GM13977 (cell line): Measurements from ENCODE around the gene EIF3L.

Experiments used
- DNase-seq: peaks from one replicate; pipeline ENCODE4 v3.0.0; 2012; ENCODE audit warnings: low spot score
- CTCF ChIP-seq: IDR thresholded peaks from 2 replicates; pipeline ENCODE4 v1.5.1; 2012; ENCODE audit warnings: mild to moderate bottlenecking, control low read depth; ENCODE audit not compliant: insufficient read depth; ENCODE audit errors: extremely low read depth, missing control alignments
- in situ Hi-C: fragments of 300-500 bp; cut with MboI; formaldehyde crosslinking; loops from one replicate; pipeline ENCODE4 v1.12.0; 2022; ENCODE audit warnings: low sequenced_read_pairs, low pct_unique_long_range_greater_than_20kb, mixed read lengths, inconsistent platforms; ENCODE audit not compliant: unreplicated experiment

The EIF3L gene

GRCh38 chr22:37893583-37893983 lies 44.4 kb downstream of the EIF3L start:
- TF ChIP-seq CTCF = no peak
- DNase-seq = no peak
- in situ Hi-C loops = no loop called here

DNA sequence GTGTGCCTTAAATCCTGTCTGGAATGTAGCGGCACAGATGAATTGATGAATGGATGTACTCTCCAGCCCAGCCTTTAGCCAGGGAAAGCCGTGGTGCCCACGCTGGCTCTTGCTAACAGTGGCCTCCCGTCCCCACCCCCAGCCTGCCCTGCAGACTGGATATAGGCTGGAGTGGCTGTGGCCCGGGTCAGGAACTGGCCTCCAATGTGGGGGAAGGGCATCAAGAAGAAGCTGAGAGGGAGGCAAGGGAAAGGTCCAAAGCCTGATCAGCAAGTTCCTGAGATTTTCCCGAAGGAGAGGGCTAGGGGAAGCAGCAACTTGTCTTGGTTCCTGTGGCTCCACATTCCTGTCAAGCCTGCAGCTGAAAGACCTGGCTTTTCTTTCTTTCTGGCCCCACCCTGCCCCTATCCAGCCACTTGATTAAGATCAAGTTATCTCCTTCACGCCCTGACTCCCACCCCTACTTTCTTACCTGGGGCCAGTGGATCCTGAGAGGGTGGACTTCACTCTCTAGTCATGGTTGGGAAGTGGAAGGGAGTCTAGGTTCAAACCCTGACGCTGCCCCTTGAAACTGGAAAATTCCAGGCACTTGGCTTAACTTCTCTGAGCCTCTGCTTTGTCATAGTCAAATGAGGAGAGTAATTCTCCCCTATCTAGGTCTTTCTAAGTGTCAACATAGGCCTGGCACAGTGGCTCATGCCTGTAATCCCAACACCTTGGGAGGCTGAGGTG lies 45.9 kb downstream of the EIF3L start:
- DNase-seq = peak; percentile 5
- in situ Hi-C loops = no loop called here
- no peak for TF ChIP-seq CTCF

DNA sequence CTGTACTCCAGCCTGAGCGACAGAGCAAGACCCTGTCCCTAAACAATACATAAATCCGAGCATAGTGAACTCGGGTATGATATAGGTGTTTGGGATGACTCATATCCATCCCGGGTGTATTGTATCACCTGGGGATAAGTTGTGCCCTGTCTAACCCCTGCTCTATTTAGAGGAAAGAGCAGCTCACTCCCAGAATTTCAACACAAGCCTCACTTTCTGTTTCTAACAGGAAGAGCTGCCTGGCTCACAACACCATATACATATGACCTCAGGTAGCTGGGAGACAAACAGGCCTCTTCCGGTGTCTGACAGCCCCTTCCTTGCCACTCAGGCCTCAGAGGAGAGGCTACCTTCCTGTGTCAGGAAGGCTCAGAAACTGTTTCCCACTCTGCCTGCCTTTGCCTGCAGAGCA lies 47.0 kb downstream of the EIF3L start:
- in situ Hi-C loops = no loop called here
- peak; percentile 70 for DNase-seq
- TF ChIP-seq CTCF = no peak

- no peak for DNase-seq
- no peak for TF ChIP-seq CTCF
- in situ Hi-C loops = no loop called here
These were observed 47.7 kb downstream of the EIF3L start for GRCh38 chr22:37896939-37897338.

DNA sequence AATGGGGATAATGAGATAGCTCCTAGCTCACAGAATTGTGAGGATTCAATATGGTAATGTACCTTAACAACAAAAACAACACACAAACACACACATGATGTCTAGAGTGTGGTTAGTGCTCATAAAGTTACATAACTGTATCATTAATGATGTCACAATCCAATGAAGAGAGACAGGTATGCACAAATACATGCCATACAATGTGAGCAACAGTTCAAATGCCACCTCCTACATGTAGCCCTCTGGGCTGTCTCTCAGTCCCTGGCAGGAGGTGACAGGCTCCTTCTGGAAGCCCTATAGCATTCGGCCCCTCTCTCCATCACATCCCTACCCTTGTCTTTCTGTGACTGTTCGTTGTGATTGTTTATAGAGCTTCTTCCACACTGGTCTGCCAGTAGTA lies 48.6 kb downstream of the EIF3L start:
- in situ Hi-C loops = no loop called here
- DNase-seq = no peak
- TF ChIP-seq CTCF = no peak

DNA sequence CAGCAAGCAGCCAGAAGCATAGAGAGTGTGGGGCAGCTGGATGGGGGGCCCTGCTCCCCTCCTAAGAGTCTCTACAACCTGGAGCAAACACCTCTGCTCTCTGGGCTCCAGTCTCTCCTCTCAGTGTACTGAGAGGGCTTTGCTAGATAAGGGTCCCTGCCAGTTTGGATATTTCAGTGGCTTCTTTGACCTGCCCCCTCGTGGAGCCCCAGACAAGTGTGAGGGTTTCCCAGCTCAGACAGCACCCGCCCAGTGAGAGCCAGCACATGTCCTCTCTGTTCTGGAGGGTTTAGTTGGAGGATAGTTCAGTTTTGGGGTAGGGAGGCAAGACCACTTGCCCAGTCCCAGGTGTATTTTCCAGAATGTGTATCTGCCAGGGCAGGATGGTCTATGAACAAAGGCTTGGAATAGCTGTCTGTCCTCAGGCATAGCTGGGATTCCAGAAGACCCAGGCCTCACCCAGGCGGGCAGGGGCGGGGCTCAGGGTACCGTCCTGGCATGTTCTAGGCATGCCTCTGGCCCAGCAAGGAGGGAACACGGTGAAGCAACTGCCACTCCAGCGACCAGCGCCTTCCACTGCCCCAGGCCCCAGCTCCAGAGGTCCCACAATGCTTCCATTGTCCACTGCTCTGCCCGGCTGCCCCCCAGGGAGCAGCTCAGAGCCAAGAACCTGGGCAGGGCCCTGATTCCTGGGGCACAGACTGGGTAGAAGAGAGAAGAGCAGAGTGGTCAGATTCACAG lies 49.4 kb downstream of the EIF3L start:
- in situ Hi-C loops = no loop called here
- TF ChIP-seq CTCF = no peak
- no peak for DNase-seq
